Measurements from ENCODE around the gene ARSD.

DNA sequence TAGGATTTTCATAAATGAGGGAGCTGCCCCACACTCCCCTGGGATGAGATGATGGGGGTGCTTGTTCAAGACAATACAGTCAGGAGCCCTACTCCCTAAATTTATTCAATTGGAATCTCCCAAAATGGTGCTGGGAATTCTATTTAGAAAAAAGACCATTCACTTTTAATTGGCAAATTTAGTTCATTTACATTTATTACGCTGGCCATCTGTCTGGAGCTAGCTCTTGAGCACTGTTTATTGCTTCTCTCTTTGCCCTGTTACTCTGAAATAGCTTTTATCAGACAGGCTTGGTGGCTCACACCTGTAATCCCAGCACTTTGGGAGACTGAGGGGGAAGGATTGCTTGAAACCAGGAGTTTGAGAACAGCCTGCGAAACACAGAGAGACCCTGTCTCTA, 2.0 kb upstream of the ARSD start:
- TF ChIP-seq, protein P1, sequence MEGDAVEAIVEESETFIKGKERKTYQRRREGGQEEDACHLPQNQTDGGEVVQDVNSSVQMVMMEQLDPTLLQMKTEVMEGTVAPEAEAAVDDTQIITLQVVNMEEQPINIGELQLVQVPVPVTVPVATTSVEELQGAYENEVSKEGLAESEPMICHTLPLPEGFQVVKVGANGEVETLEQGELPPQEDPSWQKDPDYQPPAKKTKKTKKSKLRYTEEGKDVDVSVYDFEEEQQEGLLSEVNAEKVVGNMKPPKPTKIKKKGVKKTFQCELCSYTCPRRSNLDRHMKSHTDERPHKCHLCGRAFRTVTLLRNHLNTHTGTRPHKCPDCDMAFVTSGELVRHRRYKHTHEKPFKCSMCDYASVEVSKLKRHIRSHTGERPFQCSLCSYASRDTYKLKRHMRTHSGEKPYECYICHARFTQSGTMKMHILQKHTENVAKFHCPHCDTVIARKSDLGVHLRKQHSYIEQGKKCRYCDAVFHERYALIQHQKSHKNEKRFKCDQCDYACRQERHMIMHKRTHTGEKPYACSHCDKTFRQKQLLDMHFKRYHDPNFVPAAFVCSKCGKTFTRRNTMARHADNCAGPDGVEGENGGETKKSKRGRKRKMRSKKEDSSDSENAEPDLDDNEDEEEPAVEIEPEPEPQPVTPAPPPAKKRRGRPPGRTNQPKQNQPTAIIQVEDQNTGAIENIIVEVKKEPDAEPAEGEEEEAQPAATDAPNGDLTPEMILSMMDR (IDR thresholded peaks at IDR 0.05): no peak
- TF ChIP-seq POLR2A (IDR thresholded peaks at IDR 0.05) (no peak), POLR2AphosphoS5 (IDR thresholded peaks at IDR 0.05) (no peak)

Measured in prostate gland (tissue), 2 donors.